GM23338 (cell line): Measurements from ENCODE around the gene CLTRN. TPM values are rescaled to one million over a fixed set of nuclear protein-coding genes. Genes with fewer than 3 reads are reported as not detected.

Experiments
- ATAC-seq: fragments of 200-7000 bp; cut with Tn5 transposase; 3 replicates; pipeline ENCODE4 v1.9.1; 2020
- DNase-seq: peaks from one replicate; pipeline ENCODE4 v3.0.0-alpha.2; 2015; ENCODE audit warnings: low spot score
- H2AFZ ChIP-seq: fragments of 200-600 bp; sonication (generic); 2 replicates; pipeline ENCODE4 v1.8.0; 2016; ENCODE audit warnings: antibody characterized with exemption, mild to moderate bottlenecking, moderate library complexity
- H3F3A ChIP-seq: fragments of 200-600 bp; sonication (generic); replicated peaks from 2 replicates; pipeline ENCODE4 v1.8.0; 2017; ENCODE audit warnings: antibody characterized with exemption, mixed run types, low read depth
- H3K27ac ChIP-seq: fragments of 200-600 bp; sonication (generic); 2 replicates; pipeline ENCODE4 v1.6.1; 2016; ENCODE audit warnings: low read depth
- H3K27me3 ChIP-seq: fragments of 200-600 bp; sonication (generic); 2 replicates; pipeline ENCODE4 v1.8.0; 2016; ENCODE audit warnings: mild to moderate bottlenecking, mixed run types, moderate library complexity; ENCODE audit not compliant: insufficient read depth
- H3K36me3 ChIP-seq: fragments of 200-600 bp; sonication (generic); 2 replicates; pipeline ENCODE4 v1.8.0; 2016; ENCODE audit warnings: mild to moderate bottlenecking; ENCODE audit not compliant: insufficient read depth
- H3K4me1 ChIP-seq: fragments of 200-600 bp; sonication (generic); 2 replicates; pipeline ENCODE4 v1.8.0; 2016; ENCODE audit warnings: mild to moderate bottlenecking, moderate library complexity; ENCODE audit not compliant: insufficient read depth
- H3K4me2 ChIP-seq: fragments of 200-600 bp; sonication (generic); 2 replicates; pipeline ENCODE4 v1.7.1; 2017; ENCODE audit warnings: mixed run types
- H3K4me3 ChIP-seq: fragments of 200-600 bp; sonication (generic); 2 replicates; pipeline ENCODE4 v1.6.1; 2016; ENCODE audit warnings: mixed run types
- H3K79me2 ChIP-seq: fragments of 200-600 bp; sonication (generic); replicated peaks from 2 replicates; pipeline ENCODE4 v1.8.0; 2017; ENCODE audit warnings: mild to moderate bottlenecking; ENCODE audit not compliant: insufficient read depth
- H3K9me2 ChIP-seq: fragments of 200-600 bp; sonication (generic); 2 replicates; pipeline ENCODE4 v1.8.0; 2017; ENCODE audit not compliant: insufficient read depth
- H4K20me1 ChIP-seq: fragments of 200-600 bp; sonication (generic); replicated peaks from 2 replicates; pipeline ENCODE4 v1.8.0; 2017; ENCODE audit warnings: mild to moderate bottlenecking; ENCODE audit not compliant: insufficient read depth
- H3K27ac Mint-ChIP-seq: 2 replicates; pipeline ENCODE4 v1.8.0; 2020; ENCODE audit warnings: inconsistent platforms, mild to moderate bottlenecking, moderate library complexity, mixed read lengths
- H3K27me3 Mint-ChIP-seq: 3 replicates; pipeline ENCODE4 v1.8.0; 2022; ENCODE audit warnings: low read depth, mild to moderate bottlenecking, moderate library complexity, mixed read lengths, inconsistent platforms; ENCODE audit not compliant: insufficient read depth, poor library complexity
- H3K36me3 Mint-ChIP-seq: 3 replicates; pipeline ENCODE4 v1.8.0; 2021; ENCODE audit warnings: low read depth, mild to moderate bottlenecking, inconsistent platforms, moderate library complexity, mixed read lengths
- H3K4me1 Mint-ChIP-seq: 3 replicates; pipeline ENCODE4 v1.8.0; 2020; ENCODE audit warnings: mild to moderate bottlenecking, inconsistent platforms, mixed read lengths
- H3K4me3 Mint-ChIP-seq: 3 replicates; pipeline ENCODE4 v1.8.0; 2021; ENCODE audit warnings: moderate library complexity, mild to moderate bottlenecking, inconsistent platforms, mixed read lengths
- H3K9me3 Mint-ChIP-seq: 3 replicates; pipeline ENCODE4 v1.8.0; 2020; ENCODE audit warnings: moderate library complexity, mild to moderate bottlenecking, inconsistent platforms, mixed read lengths
- CREB1 ChIP-seq: fragments of 250-450 bp; sonication (Bioruptor Pico); IDR thresholded peaks from 2 replicates; pipeline ENCODE4 v1.5.0; 2020; ENCODE audit warnings: low read depth, mild to moderate bottlenecking, moderate library complexity
- EZH2 ChIP-seq: fragments of 200-600 bp; sonication (generic); IDR thresholded peaks from one replicate; pipeline ENCODE4 v1.8.0; 2017; ENCODE audit warnings: antibody characterized with exemption, mild to moderate bottlenecking, low read depth; ENCODE audit not compliant: unreplicated experiment
- EZH2phosphoT487 ChIP-seq: fragments of 200-600 bp; sonication (generic); IDR thresholded peaks from one replicate; pipeline ENCODE4 v1.8.1; 2018; ENCODE audit warnings: antibody characterized with exemption; ENCODE audit not compliant: unreplicated experiment
- JUNB ChIP-seq: IDR thresholded peaks from one replicate; pipeline ENCODE4 v1.6.1; 2016; ENCODE audit warnings: antibody characterized with exemption; ENCODE audit not compliant: unreplicated experiment
- NANOG ChIP-seq: IDR thresholded peaks from 2 replicates; pipeline ENCODE4 v1.6.1; 2016; ENCODE audit warnings: antibody characterized with exemption, borderline replicate concordance
- POLR2AphosphoS5 ChIP-seq: IDR thresholded peaks from 2 replicates; pipeline ENCODE4 v1.6.1; 2016; ENCODE audit warnings: antibody characterized with exemption, low read depth
- STAT1 ChIP-seq: IDR thresholded peaks from one replicate; pipeline ENCODE4 v1.6.1; 2016; ENCODE audit warnings: antibody characterized with exemption; ENCODE audit not compliant: unreplicated experiment
- ZNF114 ChIP-seq: fragments of 250-450 bp; sonication (Bioruptor Pico); IDR thresholded peaks from 2 replicates; pipeline ENCODE4 v1.5.0; 2020; ENCODE audit warnings: mild to moderate bottlenecking, moderate library complexity
- ZNF331 ChIP-seq: fragments of 250-450 bp; sonication (Bioruptor Pico); IDR thresholded peaks from 2 replicates; pipeline ENCODE4 v1.5.0; 2020; ENCODE audit warnings: low read depth, mild to moderate bottlenecking, moderate library complexity
- polyA plus RNA-seq: library from polyadenylated mRNA; unstranded; fragments of >200 nt; fragmentation: Nextera tagmentation; extraction: Ambion mirVana; gene quantifications from 2 replicates; pipeline ENCODE4 v1.2.1, GENCODE V29; 2016
- total RNA-seq: library from RNA; depleted of rRNA; stranded (reverse); fragments of >200 nt; shearing (Covaris generic); gene quantifications from 2 replicates; pipeline ENCODE4 v1.2.3, GENCODE V29; 2014
- TF ChIP-seq, protein P1 (sequence below): IDR thresholded peaks from one replicate; pipeline ENCODE4 v1.6.1; 2018; ENCODE audit warnings: antibody characterized with exemption; ENCODE audit not compliant: unreplicated experiment
- TF ChIP-seq, protein P2 (sequence below), 2 experiments: fragments of 200-600 bp in 1 of 2; sonication (generic) in 1 of 2; conservative IDR thresholded peaks; 2 replicates each; pipeline versions ENCODE4 v1.5.1 to v1.6.1; 2016 to 2017; ENCODE audit warnings: antibody characterized with exemption in 2 of 2, low read depth in 2 of 2, mild to moderate bottlenecking in 2 of 2, moderate library complexity in 1 of 2
- TF ChIP-seq, protein P3 (sequence below): IDR thresholded peaks from 2 replicates; pipeline ENCODE4 v1.6.1; 2016; ENCODE audit warnings: antibody characterized with exemption

The CLTRN gene
- total and polyA plus RNA-seq, 2 experiments from 2014 or later = 1.7 to 2.7 TPM

DNA sequence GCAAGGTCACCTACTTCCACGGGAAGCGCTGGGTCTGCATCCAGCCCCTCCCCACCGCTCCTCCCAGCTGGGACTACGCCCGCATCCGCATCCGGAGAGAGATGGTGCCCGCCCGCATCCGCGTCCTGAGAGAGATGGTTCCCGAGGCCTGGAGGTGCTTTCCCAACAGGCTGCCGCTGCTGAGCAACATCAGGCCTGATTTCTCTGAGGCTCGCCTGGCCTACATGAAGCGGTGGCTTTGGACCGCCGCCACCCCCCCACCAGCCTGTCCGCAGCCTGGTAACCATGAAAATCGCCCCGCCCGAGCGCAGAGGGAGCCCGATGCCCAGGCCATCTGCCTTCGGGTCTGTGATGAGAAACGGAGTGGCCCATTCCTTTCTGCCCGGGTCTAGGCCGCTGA is 18.1 kb downstream of the CLTRN start:
- no peak overlapping the region for H3K4me2 ChIP-seq
- Mint-ChIP-seq H3K27me3 (peaks cover 2% of the 10 kb centered on the region), H3K4me3 (no peak overlapping the region), H3K4me1 (peaks cover 3% of the 10 kb centered on the region; the same call in 1 of the 3 replicates), H3K27ac (no peak overlapping the region), H3K9me3 (no peaks in the 10 kb centered on the region), H3K36me3 (no peaks in the 10 kb centered on the region)
- H3K79me2 ChIP-seq = no peaks in the 10 kb centered on the region
- no peak for ATAC-seq
- no peaks in the 10 kb centered on the region for H4K20me1 ChIP-seq
- DNase-seq = no peak
- H3K9me2 ChIP-seq = no peaks in the 10 kb centered on the region
- no peaks in the 10 kb centered on the region for H3F3A ChIP-seq
- no peaks in the 10 kb centered on the region for H3K36me3 ChIP-seq
- H3K27me3 ChIP-seq = no peaks in the 10 kb centered on the region
- TF ChIP-seq, protein P1, sequence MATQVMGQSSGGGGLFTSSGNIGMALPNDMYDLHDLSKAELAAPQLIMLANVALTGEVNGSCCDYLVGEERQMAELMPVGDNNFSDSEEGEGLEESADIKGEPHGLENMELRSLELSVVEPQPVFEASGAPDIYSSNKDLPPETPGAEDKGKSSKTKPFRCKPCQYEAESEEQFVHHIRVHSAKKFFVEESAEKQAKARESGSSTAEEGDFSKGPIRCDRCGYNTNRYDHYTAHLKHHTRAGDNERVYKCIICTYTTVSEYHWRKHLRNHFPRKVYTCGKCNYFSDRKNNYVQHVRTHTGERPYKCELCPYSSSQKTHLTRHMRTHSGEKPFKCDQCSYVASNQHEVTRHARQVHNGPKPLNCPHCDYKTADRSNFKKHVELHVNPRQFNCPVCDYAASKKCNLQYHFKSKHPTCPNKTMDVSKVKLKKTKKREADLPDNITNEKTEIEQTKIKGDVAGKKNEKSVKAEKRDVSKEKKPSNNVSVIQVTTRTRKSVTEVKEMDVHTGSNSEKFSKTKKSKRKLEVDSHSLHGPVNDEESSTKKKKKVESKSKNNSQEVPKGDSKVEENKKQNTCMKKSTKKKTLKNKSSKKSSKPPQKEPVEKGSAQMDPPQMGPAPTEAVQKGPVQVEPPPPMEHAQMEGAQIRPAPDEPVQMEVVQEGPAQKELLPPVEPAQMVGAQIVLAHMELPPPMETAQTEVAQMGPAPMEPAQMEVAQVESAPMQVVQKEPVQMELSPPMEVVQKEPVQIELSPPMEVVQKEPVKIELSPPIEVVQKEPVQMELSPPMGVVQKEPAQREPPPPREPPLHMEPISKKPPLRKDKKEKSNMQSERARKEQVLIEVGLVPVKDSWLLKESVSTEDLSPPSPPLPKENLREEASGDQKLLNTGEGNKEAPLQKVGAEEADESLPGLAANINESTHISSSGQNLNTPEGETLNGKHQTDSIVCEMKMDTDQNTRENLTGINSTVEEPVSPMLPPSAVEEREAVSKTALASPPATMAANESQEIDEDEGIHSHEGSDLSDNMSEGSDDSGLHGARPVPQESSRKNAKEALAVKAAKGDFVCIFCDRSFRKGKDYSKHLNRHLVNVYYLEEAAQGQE = no peak
- TF ChIP-seq CREB1 (CRISPR knock-in tag) = no peak
- TF ChIP-seq JUNB = no peak
- no peak for TF ChIP-seq EZH2phosphoT487
- TF ChIP-seq, protein P2, sequence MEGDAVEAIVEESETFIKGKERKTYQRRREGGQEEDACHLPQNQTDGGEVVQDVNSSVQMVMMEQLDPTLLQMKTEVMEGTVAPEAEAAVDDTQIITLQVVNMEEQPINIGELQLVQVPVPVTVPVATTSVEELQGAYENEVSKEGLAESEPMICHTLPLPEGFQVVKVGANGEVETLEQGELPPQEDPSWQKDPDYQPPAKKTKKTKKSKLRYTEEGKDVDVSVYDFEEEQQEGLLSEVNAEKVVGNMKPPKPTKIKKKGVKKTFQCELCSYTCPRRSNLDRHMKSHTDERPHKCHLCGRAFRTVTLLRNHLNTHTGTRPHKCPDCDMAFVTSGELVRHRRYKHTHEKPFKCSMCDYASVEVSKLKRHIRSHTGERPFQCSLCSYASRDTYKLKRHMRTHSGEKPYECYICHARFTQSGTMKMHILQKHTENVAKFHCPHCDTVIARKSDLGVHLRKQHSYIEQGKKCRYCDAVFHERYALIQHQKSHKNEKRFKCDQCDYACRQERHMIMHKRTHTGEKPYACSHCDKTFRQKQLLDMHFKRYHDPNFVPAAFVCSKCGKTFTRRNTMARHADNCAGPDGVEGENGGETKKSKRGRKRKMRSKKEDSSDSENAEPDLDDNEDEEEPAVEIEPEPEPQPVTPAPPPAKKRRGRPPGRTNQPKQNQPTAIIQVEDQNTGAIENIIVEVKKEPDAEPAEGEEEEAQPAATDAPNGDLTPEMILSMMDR (conservative IDR thresholded peaks at IDR 0.05; ENCODE audit: low read depth in 2 of 2) = no peak
- TF ChIP-seq POLR2AphosphoS5 = no peak
- no peak overlapping the region for H3K27ac ChIP-seq
- no peaks in the 10 kb centered on the region for H3K4me1 ChIP-seq
- H2AFZ ChIP-seq = no peak overlapping the region
- no peak overlapping the region for H3K4me3 ChIP-seq

DNA sequence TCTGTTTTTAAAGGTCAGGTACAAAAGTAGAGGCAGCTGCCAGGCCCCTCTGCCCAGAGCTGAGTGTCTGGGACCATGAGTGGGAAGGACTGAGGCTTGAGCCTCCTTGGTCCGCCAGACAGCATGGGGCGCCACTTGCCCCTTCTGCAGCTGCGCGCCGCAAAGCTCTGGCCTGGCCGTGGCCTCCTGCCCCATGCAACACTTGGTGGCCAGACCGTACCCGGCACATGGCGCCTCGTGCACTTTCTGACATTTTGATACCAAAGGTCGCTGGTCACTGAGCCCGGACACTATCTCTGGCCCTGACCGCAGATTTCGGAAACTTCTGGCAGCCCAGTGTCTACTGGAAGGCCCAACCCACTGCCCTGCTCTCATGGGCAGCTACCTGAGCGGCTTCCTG is 18.6 kb downstream of the CLTRN start:
- no peaks in the 10 kb centered on the region for H4K20me1 ChIP-seq
- ATAC-seq (no peak), DNase-seq (no peak)
- no peaks in the 10 kb centered on the region for H3K79me2 ChIP-seq
- no peaks in the 10 kb centered on the region for H3K9me2 ChIP-seq
- no peaks in the 10 kb centered on the region for H3K27me3 ChIP-seq
- H3K27ac ChIP-seq = no peak overlapping the region
- Mint-ChIP-seq H3K27ac (no peak overlapping the region), H3K27me3 (peaks cover 2% of the 10 kb centered on the region), H3K36me3 (no peaks in the 10 kb centered on the region), H3K4me3 (no peak overlapping the region), H3K4me1 (peaks cover 3% of the 10 kb centered on the region; the same call in 1 of the 3 replicates), H3K9me3 (no peaks in the 10 kb centered on the region)
- no peaks in the 10 kb centered on the region for H3F3A ChIP-seq
- H3K4me3 ChIP-seq = no peak overlapping the region
- no peak overlapping the region for H3K4me2 ChIP-seq
- H3K4me1 ChIP-seq = no peaks in the 10 kb centered on the region
- H3K36me3 ChIP-seq = no peaks in the 10 kb centered on the region
- no peak overlapping the region for H2AFZ ChIP-seq
- TF ChIP-seq EZH2 = no peak
- TF ChIP-seq STAT1 = no peak
- TF ChIP-seq, protein P3, sequence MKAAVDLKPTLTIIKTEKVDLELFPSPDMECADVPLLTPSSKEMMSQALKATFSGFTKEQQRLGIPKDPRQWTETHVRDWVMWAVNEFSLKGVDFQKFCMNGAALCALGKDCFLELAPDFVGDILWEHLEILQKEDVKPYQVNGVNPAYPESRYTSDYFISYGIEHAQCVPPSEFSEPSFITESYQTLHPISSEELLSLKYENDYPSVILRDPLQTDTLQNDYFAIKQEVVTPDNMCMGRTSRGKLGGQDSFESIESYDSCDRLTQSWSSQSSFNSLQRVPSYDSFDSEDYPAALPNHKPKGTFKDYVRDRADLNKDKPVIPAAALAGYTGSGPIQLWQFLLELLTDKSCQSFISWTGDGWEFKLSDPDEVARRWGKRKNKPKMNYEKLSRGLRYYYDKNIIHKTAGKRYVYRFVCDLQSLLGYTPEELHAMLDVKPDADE = no peak
- no peak for TF ChIP-seq EZH2phosphoT487
- TF ChIP-seq JUNB = no peak
- no peak for TF ChIP-seq NANOG
- TF ChIP-seq CREB1 (CRISPR knock-in tag) = no peak
- TF ChIP-seq, protein P1 = no peak
- no peak for TF ChIP-seq ZNF331 (CRISPR knock-in tag)
- TF ChIP-seq POLR2AphosphoS5 = no peak
- TF ChIP-seq ZNF114 (CRISPR knock-in tag) = no peak
- TF ChIP-seq, protein P2 (conservative IDR thresholded peaks at IDR 0.05; ENCODE audit: low read depth in 2 of 2) = no peak
